ENCODE data around the gene HLF.
A peak's percentile ranks its signal among the peaks of the same experiment; 100 is the strongest.

HLF gene, protein sequence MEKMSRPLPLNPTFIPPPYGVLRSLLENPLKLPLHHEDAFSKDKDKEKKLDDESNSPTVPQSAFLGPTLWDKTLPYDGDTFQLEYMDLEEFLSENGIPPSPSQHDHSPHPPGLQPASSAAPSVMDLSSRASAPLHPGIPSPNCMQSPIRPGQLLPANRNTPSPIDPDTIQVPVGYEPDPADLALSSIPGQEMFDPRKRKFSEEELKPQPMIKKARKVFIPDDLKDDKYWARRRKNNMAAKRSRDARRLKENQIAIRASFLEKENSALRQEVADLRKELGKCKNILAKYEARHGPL

GRCh38 chr17:55264645-55265298 is at the start of gene HLF:
TSS of gene HLF (plus strand) at chr17:55264960. CDS start at chr17:55265485, 525 bp downstream.
- DNase-seq: peak; percentile 74

DNA sequence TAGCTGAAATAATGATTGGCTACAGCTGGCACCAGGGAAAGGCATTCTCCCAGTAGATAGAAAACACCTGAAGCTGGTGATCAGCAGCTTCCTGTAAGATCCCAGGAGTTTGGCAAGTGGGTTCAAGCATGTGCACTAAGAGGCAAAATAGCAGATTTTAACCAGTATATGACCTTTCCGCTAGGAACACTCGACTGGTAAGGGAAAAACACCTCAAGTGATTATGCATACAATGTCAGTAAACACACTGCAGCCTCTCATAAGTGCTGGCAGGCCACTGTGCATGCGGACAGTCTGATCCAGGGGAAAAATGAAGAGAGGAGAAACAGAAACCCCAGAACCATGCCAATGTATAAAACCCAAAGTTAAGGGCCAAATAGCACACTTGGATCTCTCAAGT is 49.0 kb upstream of the HLF start:
- DNase-seq: no peak

DNA sequence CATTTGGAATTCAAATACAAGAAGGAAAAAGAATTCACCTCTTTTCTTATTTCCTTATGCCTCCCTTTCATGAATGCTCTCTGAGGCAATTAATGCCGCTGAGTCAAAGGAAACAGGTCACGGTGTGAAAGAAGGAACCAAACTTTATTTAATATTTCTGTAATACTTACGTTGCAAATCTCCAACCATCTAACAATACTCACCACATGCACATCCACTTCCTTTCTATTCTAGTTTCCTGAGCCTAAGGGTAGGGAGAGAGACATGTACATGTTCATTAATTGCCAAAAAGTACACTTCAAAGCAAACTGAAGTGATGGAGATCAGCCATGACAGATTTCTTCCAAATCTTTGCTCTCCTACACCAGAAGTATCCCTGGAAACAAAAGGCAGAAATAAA is 47.9 kb upstream of the HLF start:
- DNase-seq: no peak

DNA sequence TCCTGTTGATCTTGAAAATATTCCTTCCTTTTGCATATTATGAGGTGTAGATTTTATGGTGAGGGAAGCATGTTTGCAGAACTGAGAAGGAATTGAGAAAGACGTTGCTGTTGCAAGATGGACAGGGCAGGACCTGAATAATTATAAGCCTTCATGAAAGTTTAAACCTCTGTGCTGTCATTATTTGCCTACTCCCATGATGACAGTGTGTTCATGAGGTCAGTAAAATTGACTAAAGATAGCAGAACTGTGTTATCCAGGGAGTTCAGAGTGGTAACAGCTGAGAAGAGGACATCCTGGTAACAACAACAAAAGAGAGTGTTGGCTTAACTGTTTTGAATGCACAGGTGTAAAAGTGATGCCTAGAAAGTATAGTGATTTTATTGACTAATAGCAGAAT is 45.3 kb upstream of the HLF start:
- no peak for DNase-seq

DNA sequence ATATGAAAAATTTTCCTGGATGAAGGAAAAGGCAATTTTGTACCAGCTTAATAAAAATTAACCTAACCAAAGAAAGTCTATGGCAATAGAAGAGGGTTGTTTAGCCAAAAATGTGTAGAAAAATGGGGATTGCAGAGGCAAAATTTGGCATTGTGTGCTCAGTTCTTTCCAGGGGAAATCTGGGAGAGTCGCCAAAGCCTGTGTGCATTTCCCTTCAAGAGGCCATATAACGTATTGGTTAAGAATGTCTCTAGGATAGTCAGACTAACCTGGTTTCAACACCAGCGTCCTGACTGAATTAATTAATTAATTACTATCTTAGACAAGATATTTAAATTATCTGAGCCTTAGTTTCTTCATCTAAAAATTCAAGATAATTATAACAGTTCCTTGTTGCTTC is 44.8 kb upstream of the HLF start:
- no peak for DNase-seq

DNA sequence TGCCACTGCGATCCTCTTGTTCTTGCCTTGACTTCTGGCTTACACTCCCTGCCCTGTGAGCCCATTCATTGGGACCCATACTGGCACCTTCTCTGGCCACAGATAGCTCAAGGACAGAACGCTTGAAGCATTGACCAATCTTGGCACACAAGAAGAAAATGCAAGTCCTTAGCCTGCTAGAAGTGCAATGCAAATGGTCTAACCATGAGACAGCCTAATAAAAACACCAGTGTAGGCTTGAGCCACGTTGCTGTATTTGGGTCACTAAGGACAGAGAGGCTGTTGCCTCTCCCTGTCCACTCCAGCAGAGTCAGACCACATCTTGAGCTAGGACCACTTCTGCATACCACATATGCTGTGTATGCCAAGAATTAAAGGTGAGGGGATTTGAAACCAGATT is 41.2 kb upstream of the HLF start:
- DNase-seq: no peak

- DNase-seq: no peak
Observed at GRCh38 chr17:55224746-55225145, 40.0 kb upstream of the HLF start.

DNA sequence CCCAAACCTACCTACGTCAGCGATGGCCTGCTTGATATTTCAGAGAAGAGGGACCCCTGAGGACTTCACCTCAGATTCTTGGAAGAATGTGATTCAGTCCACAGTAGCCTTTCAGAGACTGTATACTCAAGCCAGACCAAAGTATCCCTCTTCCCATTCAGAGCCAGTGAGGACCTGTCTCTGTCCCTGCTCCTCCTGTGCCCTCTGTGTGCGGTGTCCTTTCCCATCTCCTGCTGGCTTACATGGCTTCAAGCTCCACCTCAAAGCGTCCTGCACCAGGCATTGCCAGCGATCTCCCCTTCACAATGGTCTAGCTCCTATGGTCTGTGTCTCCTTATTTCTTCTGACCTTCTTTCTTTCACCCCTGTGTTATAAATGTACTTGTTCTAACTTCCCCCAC is 39.5 kb upstream of the HLF start:
- no peak for DNase-seq

DNA sequence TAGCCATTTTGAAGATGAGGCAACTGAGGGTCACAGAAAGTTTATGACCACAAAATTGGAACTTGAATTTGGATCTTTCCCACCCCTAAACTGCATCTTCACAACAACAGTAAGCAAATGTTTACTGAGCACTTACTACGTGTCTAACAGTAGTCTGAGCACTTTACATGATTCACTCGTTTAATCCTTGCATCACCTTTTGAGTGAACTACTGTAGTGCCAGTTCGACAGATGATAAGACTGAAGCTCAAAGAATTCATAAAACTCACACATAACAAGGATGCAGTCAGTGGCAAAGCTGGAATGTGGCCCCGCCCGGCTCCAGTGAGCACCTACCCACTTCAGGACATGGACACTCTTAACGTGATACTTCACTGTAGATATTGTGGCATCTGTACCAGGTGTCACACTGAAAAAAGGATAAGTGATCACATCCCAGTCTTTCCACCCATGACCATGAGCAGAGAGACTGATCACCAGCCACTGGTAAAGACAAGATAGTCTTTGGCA is 36.0 kb upstream of the HLF start:
- no peak for DNase-seq

- DNase-seq: no peak
Observed at GRCh38 chr17:55229276-55229675, 35.5 kb upstream of the HLF start.

- DNase-seq: no peak
Observed at GRCh38 chr17:55230716-55231115, 34.0 kb upstream of the HLF start.

DNA sequence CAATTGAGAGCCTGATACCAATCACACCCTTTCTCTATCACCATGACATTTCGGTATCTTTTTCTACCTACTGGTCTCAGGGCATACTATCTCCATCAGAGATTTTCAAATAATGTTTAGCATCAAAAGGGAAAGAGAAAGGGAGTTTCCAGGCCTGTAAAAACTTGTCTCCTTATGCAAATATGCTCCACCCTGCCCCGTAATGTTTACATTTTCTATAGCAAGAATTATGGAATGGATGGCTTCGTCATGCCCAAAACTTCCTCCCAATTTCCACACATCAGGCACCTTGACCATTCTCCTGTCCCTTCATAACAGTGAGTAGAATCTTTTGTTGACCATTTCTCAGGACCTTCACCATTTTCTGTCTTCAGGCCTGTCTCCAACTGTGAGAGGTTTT is 30.9 kb upstream of the HLF start:
- no peak for DNase-seq

DNA sequence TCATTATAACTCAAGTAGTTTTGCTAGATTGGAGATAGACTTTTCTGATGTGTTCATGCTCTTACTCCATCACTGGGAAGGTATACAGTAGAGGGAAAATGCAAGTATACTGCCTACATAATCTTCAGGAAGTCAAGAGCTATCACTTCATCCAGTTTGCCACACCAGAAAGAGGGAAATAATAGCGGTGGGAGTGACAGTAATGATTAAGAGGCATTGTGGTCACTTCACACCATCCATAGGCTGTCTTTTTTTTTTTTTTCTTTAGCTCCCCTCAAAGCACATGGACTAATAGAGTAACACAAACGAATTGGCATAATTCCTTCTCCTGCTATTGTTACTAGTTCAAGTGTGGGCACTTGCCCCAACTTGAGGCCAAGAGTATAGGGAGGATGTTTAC is 28.4 kb upstream of the HLF start:
- DNase-seq: no peak

DNA sequence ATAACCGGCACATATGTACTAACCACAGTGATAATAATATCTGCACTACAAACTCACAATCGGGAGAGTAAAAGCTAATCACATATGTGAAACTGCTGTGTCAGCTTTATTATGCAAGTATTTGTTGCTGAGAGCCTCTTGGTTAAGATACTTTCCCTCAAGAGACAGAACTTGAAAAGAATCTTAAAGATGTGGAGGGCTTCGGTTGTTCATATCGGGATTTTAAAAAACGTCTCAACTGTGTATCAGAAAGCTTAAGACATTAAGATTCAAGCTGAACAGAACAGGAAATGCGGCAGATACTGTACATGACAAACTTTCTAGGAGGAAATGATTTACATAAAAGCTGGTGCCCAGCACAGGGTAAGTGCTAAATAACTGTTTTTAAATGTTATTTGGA is 27.5 kb upstream of the HLF start:
- no peak for DNase-seq

- no peak for DNase-seq
Observed at GRCh38 chr17:55237841-55238178, 26.9 kb upstream of the HLF start.

DNA sequence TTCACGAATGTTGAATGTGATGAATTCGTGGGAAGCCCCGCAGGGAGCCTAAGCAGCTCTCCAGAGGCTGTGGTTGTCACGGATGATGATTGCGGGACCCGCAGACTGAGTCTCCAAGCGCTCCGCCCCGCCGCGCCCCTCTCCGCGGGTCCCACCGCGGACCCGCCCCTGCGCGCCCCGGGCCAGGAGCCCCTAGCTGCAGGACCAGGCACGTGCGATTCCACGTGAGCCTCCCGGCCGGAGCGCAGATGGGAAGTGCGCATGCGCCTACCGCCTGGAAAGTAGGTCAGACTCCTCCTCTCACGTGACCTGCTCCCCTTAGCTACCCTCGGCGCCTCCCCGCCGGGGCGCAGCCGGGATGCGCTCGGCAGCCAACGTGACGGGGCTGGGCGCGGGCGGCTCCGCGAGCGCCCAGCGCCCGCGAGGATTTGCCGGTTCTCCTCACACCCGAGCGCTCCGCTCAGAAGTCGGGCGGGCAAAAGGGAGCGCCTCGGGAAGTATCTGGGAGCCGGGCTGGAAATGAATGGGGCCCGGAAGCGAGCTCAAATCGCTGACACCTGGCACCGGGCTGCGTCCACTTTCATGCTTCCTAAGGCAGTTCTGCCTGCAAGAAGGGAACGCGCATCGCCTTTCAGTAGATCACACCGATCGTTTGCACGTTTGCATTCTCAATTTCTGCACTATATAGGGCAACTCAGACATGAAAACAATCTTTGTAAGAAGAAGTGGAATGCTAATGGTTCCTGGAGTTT is 26.4 kb upstream of the HLF start:
- peak; percentile 82 for DNase-seq

- DNase-seq: no peak
Observed at GRCh38 chr17:55238931-55239297, 25.8 kb upstream of the HLF start.

DNA sequence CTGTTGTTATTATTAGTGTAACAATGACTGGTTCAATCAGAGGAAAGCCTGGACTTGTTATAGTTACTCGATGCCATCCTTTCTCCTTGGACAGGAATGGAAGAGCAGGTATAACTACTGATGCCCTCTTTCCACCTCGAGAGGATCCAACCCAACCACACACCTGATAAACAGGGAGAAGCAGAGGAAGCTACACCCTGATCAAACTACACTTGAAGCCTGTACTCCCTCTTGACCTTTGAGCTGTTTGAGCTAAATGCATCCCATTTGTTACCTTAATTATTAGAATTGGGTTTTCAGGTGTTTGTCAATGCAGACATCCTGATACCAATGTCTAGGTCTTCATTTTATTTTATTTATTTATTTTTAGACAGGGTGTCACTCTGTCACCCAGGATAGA is 23.7 kb upstream of the HLF start:
- no peak for DNase-seq

DNA sequence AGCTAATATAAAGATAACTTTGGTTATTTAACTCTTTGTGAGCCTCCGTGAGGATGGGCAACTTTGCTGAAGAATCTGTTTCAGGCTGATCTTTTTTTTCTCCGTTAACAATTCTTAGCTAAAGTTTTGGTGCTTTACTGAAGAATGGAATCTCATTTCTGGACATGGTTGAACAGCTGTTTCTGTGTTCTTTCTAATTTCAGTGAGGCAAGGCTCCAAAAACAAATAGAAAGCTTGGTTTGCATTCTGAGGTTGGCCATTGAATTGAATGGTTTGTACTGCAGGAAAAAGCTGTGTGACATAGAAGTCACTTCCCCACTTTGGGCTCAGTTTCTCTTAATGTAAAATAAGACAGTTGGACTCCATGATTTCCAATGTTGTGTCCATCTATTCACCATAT is 22.3 kb upstream of the HLF start:
- DNase-seq: no peak

GRCh38 chr17:55245986-55246385 is 18.8 kb upstream of the HLF start:
- no peak for DNase-seq

DNA sequence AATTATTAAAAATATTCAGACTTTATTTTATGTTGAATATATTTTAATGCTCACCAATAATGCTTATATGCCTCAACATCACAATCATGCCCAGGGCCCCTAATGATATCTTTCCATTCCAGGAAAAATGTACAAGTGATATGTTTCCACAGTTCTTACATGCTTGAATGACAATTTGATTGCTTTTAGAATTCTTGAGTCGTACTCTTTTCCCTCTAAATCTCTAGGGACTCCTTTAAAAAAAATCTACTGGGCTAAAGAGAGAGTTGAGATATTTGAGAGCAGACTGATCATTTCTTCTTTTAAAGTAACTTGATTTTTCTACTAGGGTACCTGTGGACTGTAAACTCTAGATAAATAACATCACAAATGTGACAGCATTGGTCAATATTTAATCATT is 18.2 kb upstream of the HLF start:
- DNase-seq: no peak

DNA sequence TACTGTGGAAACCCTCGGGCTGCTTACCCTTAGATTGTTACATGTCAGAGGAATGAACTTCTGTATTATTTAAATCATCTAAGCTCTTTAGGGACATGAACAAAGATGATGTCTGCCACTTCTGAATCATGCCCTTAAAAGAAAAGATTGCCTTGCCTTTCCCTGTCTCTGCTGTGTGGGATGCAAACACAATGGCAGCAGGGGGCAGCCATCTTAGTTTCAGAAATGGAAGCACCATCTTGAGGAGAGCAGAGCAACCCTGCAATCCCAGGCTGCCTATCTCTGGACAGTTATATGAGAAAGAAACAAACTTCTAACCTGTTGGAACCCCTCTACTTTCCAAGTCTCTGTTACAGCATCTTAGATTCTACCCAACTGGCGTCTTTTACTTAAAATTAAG is 16.7 kb upstream of the HLF start:
- no peak for DNase-seq

DNA sequence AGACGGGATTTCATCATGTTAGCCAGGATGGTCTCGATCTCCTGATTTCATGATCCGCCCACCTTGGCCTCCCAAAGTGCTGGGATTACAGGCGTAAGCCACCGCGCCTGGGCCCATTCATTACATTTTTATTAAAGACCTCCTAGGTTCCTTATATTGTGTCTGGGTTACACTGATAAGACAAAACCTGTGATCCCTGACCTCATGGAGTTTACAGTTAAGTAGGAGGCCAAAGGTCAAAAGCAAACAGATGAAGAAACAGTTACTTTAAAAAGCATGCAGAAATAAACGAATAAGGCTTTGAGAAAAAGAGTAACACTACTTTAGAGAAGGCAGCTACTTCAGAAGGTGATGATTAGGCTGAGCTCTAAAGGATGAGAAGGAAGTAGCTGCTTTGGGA is 14.9 kb upstream of the HLF start:
- DNase-seq: no peak

DNA sequence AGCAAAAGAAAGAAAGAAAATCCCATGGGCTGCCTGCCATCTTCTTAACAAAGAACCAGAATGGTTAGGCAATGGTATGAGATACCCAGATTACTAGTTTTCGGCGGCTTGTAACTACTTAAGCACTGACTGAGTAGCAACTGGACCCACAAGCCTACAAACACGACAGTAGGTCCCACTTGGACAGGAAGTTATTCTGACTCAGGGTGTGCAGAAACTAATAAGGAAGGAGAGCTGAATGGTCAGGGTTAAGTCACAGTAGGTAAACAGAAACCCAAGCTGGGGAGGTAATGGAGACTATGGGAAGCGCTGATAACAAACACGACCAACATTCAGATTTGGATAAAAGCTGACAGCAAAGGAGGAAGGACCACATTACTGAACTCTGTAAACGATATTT is 10.4 kb upstream of the HLF start:
- DNase-seq: no peak
